Measurements from ENCODE around the gene PCDHGC5. TPM values are rescaled to one million over a fixed set of nuclear protein-coding genes. Genes with fewer than 3 reads are reported as not detected.

The PCDHGC5 gene
- total and polyA plus RNA-seq, 2 of the 8 experiments (the other 6 are each of a cell fraction or from before 2014, with no cell fraction given): 0.41 to 1.1 TPM

DNA sequence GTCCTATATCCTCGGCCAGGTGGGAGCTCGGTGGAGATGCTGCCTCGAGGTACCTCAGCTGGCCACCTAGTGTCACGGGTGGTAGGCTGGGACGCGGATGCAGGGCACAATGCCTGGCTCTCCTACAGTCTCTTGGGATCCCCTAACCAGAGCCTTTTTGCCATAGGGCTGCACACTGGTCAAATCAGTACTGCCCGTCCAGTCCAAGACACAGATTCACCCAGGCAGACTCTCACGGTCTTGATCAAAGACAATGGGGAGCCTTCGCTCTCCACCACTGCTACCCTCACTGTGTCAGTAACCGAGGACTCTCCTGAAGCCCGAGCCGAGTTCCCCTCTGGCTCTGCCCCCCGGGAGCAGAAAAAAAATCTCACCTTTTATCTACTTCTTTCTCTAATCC, 11.1 kb upstream of the PCDHGC5 start:
- no peaks in the 10 kb centered on the region for H3K9me3 ChIP-seq (ENCODE audit: insufficient read depth in 2 of 2, low read depth in 1 of 2, low read length in 1 of 2)
- WGBS, 2 experiments (ENCODE audit: extremely low coverage in 1 of 2, insufficient coverage in 1 of 2, insufficient read length in 1 of 2, insufficient replicate concordance in 2 of 2, low coverage in 1 of 2, low lambda C conversion rate in 2 of 2, missing lambda C conversion rate in 1 of 2): 85% methylated on average over 13 of the region's 13 CpGs; no CpG with 5 or more reads in 1 of the 2 experiments
- H3K4me1 ChIP-seq (replicated peaks in 1 of 4; ENCODE audit: control insufficient read depth in 3 of 4, insufficient read depth in 4 of 4, low read length in 3 of 4): peaks cover 0 to 5% (median 3%) of the 10 kb centered on the region in 4 experiments; a peak in 4 of 7 replicates
- no peak overlapping the region for H3K4ac ChIP-seq (replicated peaks; ENCODE audit: insufficient read length, low read depth, low read length)
- peaks cover 11 to 24% (median 23%) of the 10 kb centered on the region in 4 experiments for H3K27me3 ChIP-seq (replicated peaks in 1 of 4; ENCODE audit: control insufficient read depth in 3 of 4, extremely low read depth in 1 of 4, insufficient read depth in 3 of 4, low read length in 3 of 4)
- no peak overlapping the region for H2BK120ac ChIP-seq (replicated peaks; ENCODE audit: low read depth, low read length)
- ChIA-PET POLR2A (ENCODE audit: partially characterized antibody) (interaction anchor here (1.0 to 1.6 kb wide), 5 partner anchors 12 to 64 kb away, joined by 3 to 5 read pairs (median 3); partner anchors contain the start of gene PCDHGB7), CTCF (ENCODE audit: partially characterized antibody) (interaction anchor here (0.7 to 8.6 kb wide), 49 partner anchors 8 to 342 kb away, joined by 3 to 218 read pairs (median 5); partner anchors contain the start of genes PCDHB10, PCDHB12, PCDHB14 and PCDHB15)
- peak overlapping the region in 1 of 4 experiments; percentile 41; a peak in 2 of 8 replicates for H3K4me3 ChIP-seq (ENCODE audit: extremely low read depth in 1 of 4, insufficient read depth in 2 of 4, low read depth in 3 of 4, low read length in 4 of 4)
- no peak overlapping the region for H3K56ac ChIP-seq (replicated peaks; ENCODE audit: insufficient read length, low read depth, low read length)
- no peak overlapping the region for H3K18ac ChIP-seq (ENCODE audit: extremely low read depth, low read length)
- no peaks in the 10 kb centered on the region for H3K79me2 ChIP-seq (ENCODE audit: control insufficient read depth in 1 of 2, insufficient read depth in 2 of 2, low read length in 2 of 2)
- H3K36me3 ChIP-seq (ENCODE audit: control insufficient read depth in 2 of 4, insufficient read depth in 4 of 4, low read length in 3 of 4): no peaks in the 10 kb centered on the region
- H2BK12ac ChIP-seq (ENCODE audit: low read depth, low read length): no peak overlapping the region
- H3K14ac ChIP-seq (ENCODE audit: insufficient read length): no peak overlapping the region
- H3K9ac ChIP-seq (replicated peaks in 1 of 4; ENCODE audit: extremely low read depth in 1 of 4, low read depth in 3 of 4, low read length in 3 of 4): no peak overlapping the region
- H3K23ac ChIP-seq (ENCODE audit: insufficient read length): no peak overlapping the region
- H2AFZ ChIP-seq (ENCODE audit: low read length): no peak overlapping the region
- H4K20me1 ChIP-seq (replicated peaks in 1 of 2; ENCODE audit: control insufficient read depth in 1 of 2, insufficient read depth in 2 of 2, low read length in 2 of 2): peaks cover 0 to 14% of the 10 kb centered on the region in 2 experiments
- H2AK5ac ChIP-seq (ENCODE audit: low read depth, low read length): no peak overlapping the region
- no peaks in the 10 kb centered on the region for H3K79me1 ChIP-seq (ENCODE audit: low read depth, low read length)
- H4K91ac ChIP-seq (replicated peaks; ENCODE audit: insufficient read length, low read length): no peak overlapping the region
- peak overlapping the region; percentile 30; a peak in 3 of 4 replicates for H3K4me2 ChIP-seq (ENCODE audit: insufficient read depth in 1 of 2, low read depth in 2 of 2, low read length in 2 of 2)
- H2BK20ac ChIP-seq (ENCODE audit: low read length): no peak overlapping the region
- FAIRE-seq (no peak), DNase-seq (ENCODE audit: low read depth in 1 of 2, low spot score in 2 of 2) (no peak)
- no peaks in the 10 kb centered on the region; the same call in 1 of the 2 replicates for H3K23me2 ChIP-seq (ENCODE audit: low read depth, low read length)
- no peak overlapping the region for H2BK5ac ChIP-seq (ENCODE audit: low read depth, low read length)
- no peak overlapping the region for H3K27ac ChIP-seq (ENCODE audit: low read depth, low read length)
- no peak overlapping the region for H2BK15ac ChIP-seq (ENCODE audit: low read length)
- H4K5ac ChIP-seq (ENCODE audit: insufficient read length, low read depth, low read length): no peak overlapping the region
- H4K8ac ChIP-seq (ENCODE audit: extremely low read depth, insufficient read depth, low read length): no peak overlapping the region; the same call in 1 of the 2 replicates
- TF ChIP-seq TEAD4 (IDR thresholded peaks at IDR 0.05; ENCODE audit: low read depth, low read length): no peak
- TF ChIP-seq EZH2 (IDR thresholded peaks at IDR 0.05; ENCODE audit: low read depth, low read length, severe bottlenecking): no peak
- TF ChIP-seq, protein P1, sequence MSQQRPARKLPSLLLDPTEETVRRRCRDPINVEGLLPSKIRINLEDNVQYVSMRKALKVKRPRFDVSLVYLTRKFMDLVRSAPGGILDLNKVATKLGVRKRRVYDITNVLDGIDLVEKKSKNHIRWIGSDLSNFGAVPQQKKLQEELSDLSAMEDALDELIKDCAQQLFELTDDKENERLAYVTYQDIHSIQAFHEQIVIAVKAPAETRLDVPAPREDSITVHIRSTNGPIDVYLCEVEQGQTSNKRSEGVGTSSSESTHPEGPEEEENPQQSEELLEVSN (IDR thresholded peaks at IDR 0.05): no peak
- TF ChIP-seq, protein P2, sequence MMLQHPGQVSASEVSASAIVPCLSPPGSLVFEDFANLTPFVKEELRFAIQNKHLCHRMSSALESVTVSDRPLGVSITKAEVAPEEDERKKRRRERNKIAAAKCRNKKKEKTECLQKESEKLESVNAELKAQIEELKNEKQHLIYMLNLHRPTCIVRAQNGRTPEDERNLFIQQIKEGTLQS (IDR thresholded peaks at IDR 0.05; ENCODE audit: insufficient read depth, low read depth, low read length): no peak
- no peak for TF ChIP-seq CREB1 (IDR thresholded peaks at IDR 0.05)
- no peak for TF ChIP-seq JUN (IDR thresholded peaks at IDR 0.05; ENCODE audit: low read depth, low read length)
- TF ChIP-seq, protein P3, sequence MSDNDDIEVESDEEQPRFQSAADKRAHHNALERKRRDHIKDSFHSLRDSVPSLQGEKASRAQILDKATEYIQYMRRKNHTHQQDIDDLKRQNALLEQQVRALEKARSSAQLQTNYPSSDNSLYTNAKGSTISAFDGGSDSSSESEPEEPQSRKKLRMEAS (IDR thresholded peaks at IDR 0.05): no peak
- TF ChIP-seq, protein P4, sequence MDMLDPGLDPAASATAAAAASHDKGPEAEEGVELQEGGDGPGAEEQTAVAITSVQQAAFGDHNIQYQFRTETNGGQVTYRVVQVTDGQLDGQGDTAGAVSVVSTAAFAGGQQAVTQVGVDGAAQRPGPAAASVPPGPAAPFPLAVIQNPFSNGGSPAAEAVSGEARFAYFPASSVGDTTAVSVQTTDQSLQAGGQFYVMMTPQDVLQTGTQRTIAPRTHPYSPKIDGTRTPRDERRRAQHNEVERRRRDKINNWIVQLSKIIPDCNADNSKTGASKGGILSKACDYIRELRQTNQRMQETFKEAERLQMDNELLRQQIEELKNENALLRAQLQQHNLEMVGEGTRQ (IDR thresholded peaks at IDR 0.05; ENCODE audit: low read length): no peak
- no peak for TF ChIP-seq MAFK (IDR thresholded peaks at IDR 0.05; ENCODE audit: low read depth, low read length)
- no peak for TF ChIP-seq CEBPB (IDR thresholded peaks at IDR 0.05; ENCODE audit: low read depth, low read length)
- TF ChIP-seq SUZ12 (IDR thresholded peaks at IDR 0.05; ENCODE audit: low read length): no peak

Data from H1 (cell line).